IMR-90 (cell line): ENCODE results near the gene DPF3. TPM values are rescaled to one million over a fixed set of nuclear protein-coding genes. Genes with fewer than 3 reads are reported as not detected.
A peak's percentile ranks its signal among the peaks of the same experiment; 100 is the strongest.

Experiments
- ATAC-seq: fragments of 200-7000 bp; cut with Tn5 transposase; 2 replicates; pipeline ENCODE4 v1.9.1; 2020; ENCODE audit warnings: low read depth, mild to moderate bottlenecking, moderate library complexity
- BruUV-seq: library from RNA; stranded (reverse); fragments of 400-500 nt; replicated peaks from 2 replicates; lab custom pipeline; 2021; lab: Mats Ljungman, UMichigan
- CTCF ChIA-PET: fragments of 300-600 bp; formaldehyde crosslinking; extraction: SDS; loops from one replicate; lab custom pipeline; 2021; ENCODE audit warnings: antibody characterized with exemption; lab: Yijun Ruan, JAX
- POLR2A ChIA-PET: fragments of 300-600 bp; sonication (Branson Sonifier 250); formaldehyde crosslinking; loops from one replicate; lab custom pipeline; 2022; ENCODE audit warnings: antibody characterized with exemption; ENCODE audit not compliant: unreplicated experiment; lab: Charles Lee
- DNase-seq: peaks from one replicate; pipeline ENCODE4 v3.0.0; 2013
- H2AFZ ChIP-seq: replicated peaks from 2 replicates; pipeline ENCODE3; 2013; ENCODE audit warnings: low read length, mild to moderate bottlenecking; ENCODE audit not compliant: poor library complexity
- H2AK5ac ChIP-seq: 2 replicates; pipeline ENCODE4 v1.6.1; 2013; ENCODE audit warnings: low read depth, low read length, inconsistent platforms
- H2AK9ac ChIP-seq: replicated peaks from 2 replicates; pipeline ENCODE3; 2013; ENCODE audit warnings: mild to moderate bottlenecking, low read depth, low read length, moderate library complexity; ENCODE audit not compliant: poor library complexity
- H2BK120ac ChIP-seq: 2 replicates; pipeline ENCODE4 v1.6.1; 2013; ENCODE audit warnings: low read depth, low read length, inconsistent platforms
- H2BK15ac ChIP-seq: 3 replicates; pipeline ENCODE4 v1.6.1; 2013; ENCODE audit warnings: low read depth, low read length, inconsistent platforms
- H2BK20ac ChIP-seq: 2 replicates; pipeline ENCODE4 v1.6.1; 2013; ENCODE audit warnings: low read depth, mild to moderate bottlenecking, inconsistent platforms, low read length, moderate library complexity
- H2BK5ac ChIP-seq: 2 replicates; pipeline ENCODE4 v1.6.1; 2013; ENCODE audit warnings: mild to moderate bottlenecking, low read depth, low read length, inconsistent platforms; ENCODE audit not compliant: poor library complexity, severe bottlenecking
- H3K14ac ChIP-seq: replicated peaks from 2 replicates; pipeline ENCODE4 v1.6.1; 2013; ENCODE audit warnings: low read depth, low read length, inconsistent platforms
- H3K18ac ChIP-seq: 2 replicates; pipeline ENCODE4 v1.6.1; 2013; ENCODE audit warnings: low read depth, low read length, control low read depth
- H3K23ac ChIP-seq: 2 replicates; pipeline ENCODE4 v1.6.1; 2013; ENCODE audit warnings: low read depth, low read length, inconsistent platforms
- H3K27ac ChIP-seq: 2 replicates; pipeline ENCODE4 v1.5.1; 2013; ENCODE audit warnings: mild to moderate bottlenecking, control low read depth, low read length; ENCODE audit not compliant: insufficient read depth
- H3K27me3 ChIP-seq: 2 replicates; pipeline ENCODE4 v1.6.1; 2013; ENCODE audit warnings: low read length; ENCODE audit not compliant: control insufficient read depth, insufficient read depth
- H3K36me3 ChIP-seq: 2 replicates; pipeline ENCODE4 v1.6.1; 2013; ENCODE audit warnings: low read length, mixed read lengths; ENCODE audit not compliant: control insufficient read depth, insufficient read depth
- H3K4ac ChIP-seq: 2 replicates; pipeline ENCODE4 v1.6.1; 2013; ENCODE audit warnings: low read depth, low read length, inconsistent platforms
- H3K4me1 ChIP-seq: 2 replicates; pipeline ENCODE4 v1.6.1; 2013; ENCODE audit warnings: low read length, mixed read lengths; ENCODE audit not compliant: control insufficient read depth, insufficient read depth
- H3K4me2 ChIP-seq: 2 replicates; pipeline ENCODE4 v1.6.1; 2013; ENCODE audit warnings: low read depth, mild to moderate bottlenecking, control low read depth, low read length, moderate library complexity
- H3K4me3 ChIP-seq: 2 replicates; pipeline ENCODE4 v1.5.1; 2013; ENCODE audit warnings: low read depth, mild to moderate bottlenecking, control low read depth, low read length, moderate library complexity; ENCODE audit not compliant: insufficient read depth
- H3K56ac ChIP-seq: 2 replicates; pipeline ENCODE4 v1.6.1; 2013; ENCODE audit warnings: low read length, inconsistent platforms; ENCODE audit not compliant: insufficient read depth; ENCODE audit errors: extremely low read depth
- H3K79me1 ChIP-seq, 2 experiments: 2 replicates each; pipeline ENCODE4 v1.6.1; 2013; ENCODE audit warnings: low read length in 2 of 2, inconsistent platforms in 1 of 2, low read depth in 1 of 2
- H3K9ac ChIP-seq: 2 replicates; pipeline ENCODE4 v1.6.1; 2013; ENCODE audit warnings: low read depth, low read length, control low read depth
- H3K9me1 ChIP-seq: 2 replicates; pipeline ENCODE4 v1.6.1; 2013; ENCODE audit warnings: low read length, inconsistent platforms; ENCODE audit not compliant: insufficient read depth
- H3K9me3 ChIP-seq: 2 replicates; pipeline ENCODE4 v1.6.1; 2013; ENCODE audit warnings: low read length; ENCODE audit not compliant: control insufficient read depth, insufficient read depth
- H4K20me1 ChIP-seq: 2 replicates; pipeline ENCODE4 v1.6.1; 2013; ENCODE audit warnings: low read length, inconsistent platforms; ENCODE audit not compliant: insufficient read depth
- H4K5ac ChIP-seq: 2 replicates; pipeline ENCODE4 v1.6.1; 2013; ENCODE audit warnings: mild to moderate bottlenecking, low read depth, low read length, control low read depth
- H4K8ac ChIP-seq, 2 experiments: 2 replicates each; pipeline ENCODE4 v1.6.1; 2013; ENCODE audit warnings: low read depth in 2 of 2, low read length in 2 of 2, control low read depth in 1 of 2, inconsistent platforms in 1 of 2
- H4K91ac ChIP-seq: 2 replicates; pipeline ENCODE4 v1.6.1; 2013; ENCODE audit warnings: low read depth, low read length, inconsistent platforms; ENCODE audit not compliant: insufficient read depth
- BHLHE40 ChIP-seq: fragments of 150-350 bp; IDR thresholded peaks from 2 replicates; pipeline ENCODE4 v1.6.1; 2016; ENCODE audit warnings: mild to moderate bottlenecking, low read depth, low read length
- CEBPB ChIP-seq: IDR thresholded peaks from 2 replicates; pipeline ENCODE4 v1.6.1; 2012; ENCODE audit warnings: low read depth, low read length, improper control_type of control experiment
- FOS ChIP-seq: fragments of 150-350 bp; IDR thresholded peaks from 2 replicates; pipeline ENCODE4 v1.6.1; 2016; ENCODE audit warnings: low read depth, low read length
- MXI1 ChIP-seq: IDR thresholded peaks from 2 replicates; pipeline ENCODE4 v1.6.1; 2012; ENCODE audit warnings: low read depth, mild to moderate bottlenecking, low read length, moderate library complexity, borderline replicate concordance
- POLR2A ChIP-seq: IDR thresholded peaks from 2 replicates; pipeline ENCODE4 v1.6.1; 2012; ENCODE audit warnings: mild to moderate bottlenecking, low read depth, low read length
- RFX5 ChIP-seq: IDR thresholded peaks from 2 replicates; pipeline ENCODE4 v1.8.0; 2012; ENCODE audit warnings: low read depth, mild to moderate bottlenecking, low read length, moderate library complexity
- SMC3 ChIP-seq: fragments of 150-350 bp; IDR thresholded peaks from 2 replicates; pipeline ENCODE4 v1.6.1; 2016; ENCODE audit warnings: low read depth, mild to moderate bottlenecking, antibody characterized with exemption, low read length, moderate library complexity
- WGBS, 2 experiments: methylation state at CpG; one replicate each; pipeline versions ENCODE4 v1.1.5 to v1.1.7; 2013; ENCODE audit warnings: missing lambda C conversion rate in 2 of 2; ENCODE audit not compliant: insufficient read length in 1 of 2; ENCODE audit errors: extremely low coverage in 2 of 2; 5-methylcytosine and 5-hydroxymethylcytosine counted together
- dilution Hi-C: fragments of 300-500 bp; cut with HindIII; formaldehyde crosslinking; loops from one replicate; pipeline ENCODE4 v1.14.3; 2018; ENCODE audit warnings: low sequenced_read_pairs; ENCODE audit not compliant: unreplicated experiment
- in situ Hi-C: fragments of 300-500 bp; cut with MboI; formaldehyde crosslinking; loops from 3 replicates; pipeline ENCODE4 v1.14.3; 2019; ENCODE audit warnings: low sequenced_read_pairs, inconsistent platforms, mixed read lengths
- intact Hi-C: fragments of 100-400 bp; cut with micrococcal nuclease; formaldehyde crosslinking; loops from 2 replicates; pipeline ENCODE4 v1.10.0; 2022
- polyA plus RNA-seq, 3 experiments: library from polyadenylated mRNA; depleted of rRNA; stranded (reverse); fragments of >200 nt; gene quantifications; 2 replicates each; pipeline ENCODE4 v1.2.3, GENCODE V29; 2012; ENCODE audit warnings: low replicate concordance in 1 of 3
- total RNA-seq: library from RNA; depleted of rRNA; stranded (reverse); fragments of >200 nt; gene quantifications from 2 replicates; pipeline ENCODE4 v1.2.3, GENCODE V29; 2012
- TF ChIP-seq, protein P1 (sequence below): fragments of 150-350 bp; IDR thresholded peaks from 2 replicates; pipeline ENCODE4 v1.6.1; 2017; ENCODE audit warnings: mild to moderate bottlenecking, antibody characterized with exemption, low read length, low read depth

DPF3 gene
- total and polyA plus RNA-seq, 2 of the 4 experiments (the other 2 are of a cell fraction) = 30.5 to 32.8 TPM

DNA sequence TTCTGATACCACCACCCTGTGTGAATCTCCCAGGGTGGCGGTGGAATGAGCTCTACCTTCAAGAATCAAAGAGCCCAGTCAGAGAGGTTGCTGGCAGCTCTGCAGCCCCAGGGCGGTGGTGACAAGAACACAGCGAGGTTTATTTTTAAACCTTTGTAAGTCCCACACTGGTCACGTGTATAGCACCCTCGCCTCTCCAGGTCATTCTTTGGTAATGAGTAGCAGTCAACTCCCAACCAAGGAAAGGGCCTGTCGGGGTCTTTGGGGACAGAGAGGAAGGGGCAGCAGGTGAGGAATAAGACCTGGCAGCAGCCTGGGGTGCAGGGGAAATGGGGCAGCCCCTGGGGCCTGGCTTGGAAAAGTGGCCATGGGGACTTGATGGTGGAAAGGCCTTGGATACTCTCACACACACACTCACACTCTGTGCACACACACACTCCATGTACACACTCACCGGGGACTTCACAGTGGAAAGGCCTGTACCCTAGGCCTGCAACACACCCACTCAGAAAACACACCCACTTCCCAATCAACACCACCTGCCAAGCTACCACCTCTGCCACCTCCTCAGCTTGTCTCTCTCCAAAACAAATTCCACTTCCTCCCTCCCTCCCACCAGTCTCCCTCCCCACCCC is 178.6 kb downstream of the DPF3 start (continued):
- no peak for TF ChIP-seq SMC3

DNA sequence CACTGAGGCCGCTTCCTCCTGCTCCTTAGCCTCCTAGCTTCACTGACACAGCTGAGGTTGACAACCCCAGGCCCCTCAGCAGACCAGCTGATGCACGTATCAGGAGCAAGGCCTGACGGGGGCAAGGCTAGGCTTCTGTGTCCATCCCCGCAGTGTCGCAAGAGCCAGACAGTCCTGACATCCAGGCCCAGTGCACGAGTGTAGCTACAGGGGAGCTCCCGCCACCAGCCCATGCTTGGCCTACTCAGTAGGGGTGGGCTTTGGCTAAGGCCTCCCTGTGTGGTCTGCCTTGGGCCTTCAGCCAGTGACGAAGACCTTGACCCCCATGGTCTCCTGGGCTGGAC is 179.1 kb downstream of the DPF3 start:
- peak overlapping the region; percentile 26 for H2AK9ac ChIP-seq
- peaks cover 18% of the 10 kb centered on the region; the same call in 1 of the 2 replicates for H3K9me1 ChIP-seq
- H2AK5ac ChIP-seq = peak overlapping the region; percentile 44; the same call in 1 of the 2 replicates
- no peak for TF ChIP-seq BHLHE40
- no peak for TF ChIP-seq FOS
- TF ChIP-seq CEBPB = peak; percentile 45; the same call in 1 of the 2 replicates
- no peak for TF ChIP-seq MXI1
- TF ChIP-seq, protein P1, sequence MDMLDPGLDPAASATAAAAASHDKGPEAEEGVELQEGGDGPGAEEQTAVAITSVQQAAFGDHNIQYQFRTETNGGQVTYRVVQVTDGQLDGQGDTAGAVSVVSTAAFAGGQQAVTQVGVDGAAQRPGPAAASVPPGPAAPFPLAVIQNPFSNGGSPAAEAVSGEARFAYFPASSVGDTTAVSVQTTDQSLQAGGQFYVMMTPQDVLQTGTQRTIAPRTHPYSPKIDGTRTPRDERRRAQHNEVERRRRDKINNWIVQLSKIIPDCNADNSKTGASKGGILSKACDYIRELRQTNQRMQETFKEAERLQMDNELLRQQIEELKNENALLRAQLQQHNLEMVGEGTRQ = no peak
- no peak for TF ChIP-seq RFX5
- TF ChIP-seq POLR2A = no peak
- POLR2A ChIA-PET = no interaction called here
- H3K4ac ChIP-seq = no peak overlapping the region
- no peak for ATAC-seq
- H3K79me1 ChIP-seq = peaks cover 4 to 19% of the 10 kb centered on the region in 2 experiments; a peak in 2 of 4 replicates
- H2BK15ac ChIP-seq = no peak overlapping the region
- no peak overlapping the region for H2BK5ac ChIP-seq
- no peak for DNase-seq
- in situ Hi-C loops = no loop called here
- no peaks in the 10 kb centered on the region for H3K27me3 ChIP-seq
- no peaks in the 10 kb centered on the region for H4K20me1 ChIP-seq
- peaks cover 14% of the 10 kb centered on the region for H3K4me1 ChIP-seq
- no peak overlapping the region for H3K14ac ChIP-seq
- BruUV-seq = no TSS peak
- intact Hi-C loops = no loop called here
- no peak overlapping the region for H4K5ac ChIP-seq
- peak overlapping the region; percentile 14 for H2AFZ ChIP-seq
- H3K36me3 ChIP-seq = peaks cover 13% of the 10 kb centered on the region; the same call in 1 of the 2 replicates
- H3K9ac ChIP-seq = no peak overlapping the region
- dilution Hi-C loops = no loop called here
- no peak overlapping the region for H3K4me2 ChIP-seq
- H3K18ac ChIP-seq = no peak overlapping the region
- no peak overlapping the region for H2BK20ac ChIP-seq
- H3K23ac ChIP-seq = no peak overlapping the region
- no peaks in the 10 kb centered on the region for H3K9me3 ChIP-seq
- H4K91ac ChIP-seq = no peak overlapping the region; the same call in 1 of the 2 replicates
- H4K8ac ChIP-seq = no peak overlapping the region; a peak in 1 of 4 replicates
- WGBS, 2 experiments = no CpG with 5 or more reads among the region's 8 CpGs
- H3K4me3 ChIP-seq = no peak overlapping the region
- H2BK120ac ChIP-seq = no peak overlapping the region
- CTCF ChIA-PET = no interaction called here
- no peak overlapping the region for H3K56ac ChIP-seq
- no peak overlapping the region for H3K27ac ChIP-seq
